ENCODE data around the gene CAMK1. TPM values are rescaled to one million over a fixed set of nuclear protein-coding genes. Genes with fewer than 3 reads are reported as not detected.

Gene CAMK1
- total and polyA plus RNA-seq, 2 of the 4 experiments (the other 2 are of a cell fraction) = 33.3 to 36.4 TPM

DNA sequence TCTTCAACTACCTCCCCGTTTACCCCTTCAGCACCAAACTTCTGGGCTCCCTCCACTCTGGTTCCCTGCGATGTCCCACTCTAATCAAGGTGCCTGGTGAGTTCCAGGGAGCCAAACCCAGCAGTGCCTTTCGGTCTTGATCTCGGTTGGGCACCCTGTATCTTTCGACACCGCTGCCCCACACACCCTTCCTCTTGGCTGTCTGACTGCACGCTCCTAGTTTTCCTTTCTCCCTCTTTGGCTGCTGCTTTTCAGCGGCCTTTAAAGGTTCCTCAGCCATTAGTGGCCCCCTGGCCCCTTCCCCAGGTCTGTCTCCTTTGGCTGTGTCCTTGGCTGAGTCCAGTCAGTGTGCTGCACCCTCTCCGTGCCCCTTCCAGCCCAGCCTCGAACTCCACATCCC, 41.1 kb upstream of the CAMK1 start:
- WGBS, 2 experiments (ENCODE audit: extremely low coverage in 2 of 2, insufficient read length in 1 of 2) = 74% methylated on average over 5 of the region's 10 CpGs; no CpG with 5 or more reads in 1 of the 2 experiments
- Histone ChIP-seq H2AK5ac (ENCODE audit: low read depth, low read length) (peak overlapping the region; percentile 79), H3K4me2 (ENCODE audit: low read depth, low read length) (peak overlapping the region; percentile 75; the same call in 1 of the 2 replicates), H3K9me3 (ENCODE audit: control insufficient read depth, insufficient read depth, low read length) (no peaks in the 10 kb centered on the region), H2BK20ac (ENCODE audit: low read depth, low read length) (no peak overlapping the region), H3K56ac (ENCODE audit: extremely low read depth, insufficient read depth, low read length) (peak overlapping the region; percentile 50; the same call in 1 of the 2 replicates), H4K5ac (ENCODE audit: low read depth, low read length) (peak overlapping the region; percentile 59), H2BK5ac (ENCODE audit: low read depth, low read length, poor library complexity, severe bottlenecking) (no peak overlapping the region), H3K79me1 (ENCODE audit: low read depth in 1 of 2, low read length in 2 of 2) (peaks cover 0 to 11% of the 10 kb centered on the region in 2 experiments; a peak in 1 of 4 replicates), H2BK15ac (ENCODE audit: low read depth, low read length) (no peak overlapping the region), H3K9me1 (ENCODE audit: insufficient read depth, low read length) (peaks cover 4% of the 10 kb centered on the region), H4K20me1 (ENCODE audit: insufficient read depth, low read length) (peaks cover 8% of the 10 kb centered on the region), H3K18ac (ENCODE audit: low read depth, low read length) (no peak overlapping the region), H3K36me3 (ENCODE audit: control insufficient read depth, insufficient read depth, low read length) (peaks cover 20% of the 10 kb centered on the region), H3K23ac (ENCODE audit: low read depth, low read length) (peak overlapping the region; percentile 81), H2AK9ac (replicated peaks; ENCODE audit: low read depth, low read length, poor library complexity) (peak overlapping the region; percentile 95), H4K91ac (ENCODE audit: insufficient read depth, low read depth, low read length) (peak overlapping the region; percentile 66; the same call in 1 of the 2 replicates), H3K4me3 (ENCODE audit: insufficient read depth, low read depth, low read length) (no peak overlapping the region), H3K4ac (ENCODE audit: low read depth, low read length) (peak overlapping the region; percentile 80), H2BK120ac (ENCODE audit: low read depth, low read length) (0 out of 2 replicates have a peak overlapping the region, but pooled peaks have one; percentile 32), H3K27me3 (ENCODE audit: control insufficient read depth, insufficient read depth, low read length) (no peaks in the 10 kb centered on the region), H4K8ac (ENCODE audit: low read depth in 2 of 2, low read length in 2 of 2) (peak overlapping the region; percentile 72 to 93), H3K9ac (ENCODE audit: low read depth, low read length) (0 out of 2 replicates have a peak overlapping the region, but pooled peaks have one; percentile 19), H3K14ac (replicated peaks; ENCODE audit: low read depth, low read length) (peak overlapping the region; percentile 42; the same call in 1 of the 2 replicates), H3K27ac (ENCODE audit: insufficient read depth, low read length) (no peak overlapping the region), H3K4me1 (ENCODE audit: control insufficient read depth, insufficient read depth, low read length) (peaks cover 7% of the 10 kb centered on the region), H2AFZ (replicated peaks; ENCODE audit: low read length, poor library complexity) (peak overlapping the region; percentile 87)
- intact Hi-C loops (cut with micrococcal nuclease) = no loop called here
- in situ Hi-C loops (cut with MboI; ENCODE audit: low sequenced_read_pairs) = no loop called here
- dilution Hi-C loops (cut with HindIII; ENCODE audit: low sequenced_read_pairs, unreplicated experiment) = no loop called here
- BruUV-seq (replicated peaks) = no TSS peak
- ChIA-PET POLR2A (ENCODE audit: unreplicated experiment) (no interaction called here), CTCF (no interaction called here)
- ATAC-seq (ENCODE audit: low read depth) = no peak
- no peak for DNase-seq
- TF ChIP-seq MXI1 (IDR thresholded peaks at IDR 0.05; ENCODE audit: borderline replicate concordance, low read depth, low read length) = no peak
- TF ChIP-seq, protein P1, sequence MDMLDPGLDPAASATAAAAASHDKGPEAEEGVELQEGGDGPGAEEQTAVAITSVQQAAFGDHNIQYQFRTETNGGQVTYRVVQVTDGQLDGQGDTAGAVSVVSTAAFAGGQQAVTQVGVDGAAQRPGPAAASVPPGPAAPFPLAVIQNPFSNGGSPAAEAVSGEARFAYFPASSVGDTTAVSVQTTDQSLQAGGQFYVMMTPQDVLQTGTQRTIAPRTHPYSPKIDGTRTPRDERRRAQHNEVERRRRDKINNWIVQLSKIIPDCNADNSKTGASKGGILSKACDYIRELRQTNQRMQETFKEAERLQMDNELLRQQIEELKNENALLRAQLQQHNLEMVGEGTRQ (IDR thresholded peaks at IDR 0.05; ENCODE audit: low read depth, low read length) = no peak
- no peak for TF ChIP-seq POLR2A (IDR thresholded peaks at IDR 0.05; ENCODE audit: low read depth, low read length)
- no peak for TF ChIP-seq NFE2L2 (IDR thresholded peaks at IDR 0.05; ENCODE audit: low read depth, low read length)
- no peak for TF ChIP-seq RFX5 (IDR thresholded peaks at IDR 0.05; ENCODE audit: low read depth, low read length)
- TF ChIP-seq RCOR1 (IDR thresholded peaks at IDR 0.05; ENCODE audit: insufficient replicate concordance, low read length) = no peak
- no peak for TF ChIP-seq MAFK (IDR thresholded peaks at IDR 0.05; ENCODE audit: low read depth, low read length)
- TF ChIP-seq SMC3 (IDR thresholded peaks at IDR 0.05; ENCODE audit: low read depth, low read length) = no peak
- no peak for TF ChIP-seq RAD21 (IDR thresholded peaks at IDR 0.05; ENCODE audit: low read length)
- no peak for TF ChIP-seq MAZ (IDR thresholded peaks at IDR 0.05; ENCODE audit: borderline replicate concordance, low read depth, low read length)
- TF ChIP-seq BHLHE40 (IDR thresholded peaks at IDR 0.05; ENCODE audit: low read depth, low read length) = no peak

All from IMR-90 (cell line).